HFFc6 (cell line): ENCODE measurements around the gene RALA. TPM values are rescaled to one million over a fixed set of nuclear protein-coding genes. Genes with fewer than 3 reads are reported as not detected.

Source experiments
- DNase-seq: peaks from one replicate; pipeline ENCODE4 v3.0.0-alpha.2; 2018
- H3K27ac Mint-ChIP-seq: 2 replicates; pipeline ENCODE4 v1.8.0; 2020; ENCODE audit warnings: mild to moderate bottlenecking, mixed read lengths
- H3K27me3 Mint-ChIP-seq: 2 replicates; pipeline ENCODE4 v1.8.0; 2021; ENCODE audit warnings: mild to moderate bottlenecking, moderate library complexity, mixed read lengths; ENCODE audit not compliant: insufficient read depth
- H3K36me3 Mint-ChIP-seq: 2 replicates; pipeline ENCODE4 v1.8.0; 2021; ENCODE audit warnings: low read depth, mixed read lengths
- H3K4me1 Mint-ChIP-seq: 2 replicates; pipeline ENCODE4 v1.8.0; 2020; ENCODE audit warnings: low read depth, mixed read lengths
- H3K4me3 Mint-ChIP-seq: 2 replicates; pipeline ENCODE4 v1.8.0; 2020; ENCODE audit warnings: mild to moderate bottlenecking, moderate library complexity, mixed read lengths
- H3K9me3 Mint-ChIP-seq: 2 replicates; pipeline ENCODE4 v1.8.0; 2020; ENCODE audit warnings: mild to moderate bottlenecking, mixed read lengths
- CTCF ChIP-seq: fragments of 200-600 bp; sonication (generic); IDR thresholded peaks from 2 replicates; pipeline ENCODE4 v1.5.0; 2021; ENCODE audit warnings: antibody characterized with exemption, mild to moderate bottlenecking
- total RNA-seq, 6 experiments: library from RNA; stranded (reverse); fragmentation: NEBNext Ultra II Directional; extraction: Animal tissue kit (Norgen Biotek cat#: 25700); gene quantifications; 2 replicates in 1 of 6; 3 replicates in 5 of 6; pipeline ENCODE4 v1.2.3, GENCODE V29; 2021

RALA gene
- total RNA-seq, 6 experiments from 2014 or later = 43.3 to 53.9 (median 45.7) TPM

GRCh38 chr7:39700932-39701331, 77.6 kb downstream of the RALA start:
- no peaks in the 10 kb centered on the region; the same call in 1 of the 2 replicates for H3K27me3 Mint-ChIP-seq
- H3K36me3 Mint-ChIP-seq = peaks cover 52% of the 10 kb centered on the region
- no peaks in the 10 kb centered on the region for H3K9me3 Mint-ChIP-seq
- no peak overlapping the region for H3K4me3 Mint-ChIP-seq
- no peak for TF ChIP-seq CTCF
- no peak for DNase-seq
- H3K4me1 Mint-ChIP-seq = peaks cover 28% of the 10 kb centered on the region
- no peak overlapping the region for H3K27ac Mint-ChIP-seq

DNA sequence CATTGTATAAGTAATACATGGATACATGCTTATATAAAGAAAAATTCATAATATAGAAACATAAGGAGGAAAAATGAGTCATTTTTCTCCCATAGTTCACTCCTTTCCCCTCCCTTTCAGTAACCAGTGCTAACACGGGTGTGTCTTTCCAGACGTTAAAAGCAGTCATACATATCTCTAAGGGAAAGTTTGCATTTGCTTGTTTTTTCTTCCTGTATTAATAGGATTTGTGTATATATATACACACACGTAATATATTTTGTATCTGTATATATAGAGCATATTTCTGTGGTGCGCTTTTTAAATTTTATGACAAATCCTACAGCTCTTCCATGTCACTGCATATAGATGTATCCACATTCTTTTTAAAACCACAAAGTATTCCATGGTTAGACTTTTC, 78.8 kb downstream of the RALA start:
- peaks cover 17% of the 10 kb centered on the region for H3K4me1 Mint-ChIP-seq
- no peaks in the 10 kb centered on the region; the same call in 1 of the 2 replicates for H3K27me3 Mint-ChIP-seq
- H3K4me3 Mint-ChIP-seq = no peak overlapping the region
- H3K9me3 Mint-ChIP-seq = no peaks in the 10 kb centered on the region
- peaks cover 51% of the 10 kb centered on the region for H3K36me3 Mint-ChIP-seq
- H3K27ac Mint-ChIP-seq = no peak overlapping the region
- no peak for DNase-seq
- TF ChIP-seq CTCF = no peak

DNA sequence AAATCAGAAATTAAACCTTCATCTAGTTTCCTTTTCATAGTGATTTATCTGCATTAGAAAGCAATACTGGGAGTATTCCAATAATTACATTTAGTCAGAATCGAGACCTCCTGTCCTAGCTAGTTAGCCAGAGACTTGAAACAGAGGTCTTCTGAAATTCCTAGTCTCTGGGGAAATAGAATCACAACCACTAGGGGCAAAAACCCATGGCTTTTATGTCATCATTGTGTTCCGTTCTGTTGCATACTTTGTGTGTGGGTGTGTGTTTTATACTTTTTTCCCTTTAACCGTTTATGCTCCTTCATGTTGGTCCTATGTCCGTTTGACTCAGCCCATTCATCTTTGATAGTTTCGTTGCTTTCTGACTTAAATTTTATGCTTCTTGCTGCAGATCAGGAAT, 79.8 kb downstream of the RALA start:
- Mint-ChIP-seq H3K36me3 (peaks cover 56% of the 10 kb centered on the region), H3K4me3 (no peak overlapping the region), H3K9me3 (no peaks in the 10 kb centered on the region), H3K4me1 (peaks cover 17% of the 10 kb centered on the region), H3K27ac (no peak overlapping the region), H3K27me3 (no peaks in the 10 kb centered on the region; the same call in 1 of the 2 replicates)
- no peak for DNase-seq
- TF ChIP-seq CTCF = peak; percentile 66

DNA sequence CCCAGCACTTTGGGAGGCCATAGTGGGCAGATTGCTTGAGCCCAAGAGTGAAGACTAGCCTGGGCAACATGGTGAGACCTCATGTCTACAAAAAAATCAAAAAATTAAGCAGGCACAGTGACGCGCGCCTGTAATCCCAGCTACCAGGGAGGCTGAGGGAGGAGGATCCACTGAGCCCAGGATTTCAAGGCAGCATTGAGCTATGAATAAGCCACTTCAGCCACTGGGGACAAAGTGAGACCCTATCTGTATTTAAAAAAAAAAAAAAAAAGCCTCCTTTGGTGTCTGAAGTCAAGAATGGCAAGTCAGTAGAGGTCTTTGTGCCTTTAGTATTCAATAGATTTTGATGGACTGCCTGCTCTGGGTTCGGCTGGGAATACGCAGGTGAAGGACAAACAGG, 85.7 kb downstream of the RALA start:
- no peak overlapping the region for H3K27ac Mint-ChIP-seq
- no peak for DNase-seq
- TF ChIP-seq CTCF = no peak

GRCh38 chr7:39709768-39710311, 86.5 kb downstream of the RALA start:
- Mint-ChIP-seq H3K9me3 (peaks cover 18% of the 10 kb centered on the region), H3K4me1 (peaks cover 14% of the 10 kb centered on the region), H3K27me3 (no peaks in the 10 kb centered on the region; the same call in 1 of the 2 replicates), H3K27ac (peak overlapping the region; percentile 15; the same call in 1 of the 2 replicates), H3K4me3 (no peak overlapping the region), H3K36me3 (peaks cover 40% of the 10 kb centered on the region)
- TF ChIP-seq CTCF = no peak
- peak; percentile 47 for DNase-seq

More for the DNA sequence above, 85.7 kb downstream of the RALA start:
- peaks cover 14% of the 10 kb centered on the region for H3K4me1 Mint-ChIP-seq
- no peaks in the 10 kb centered on the region; the same call in 1 of the 2 replicates for H3K27me3 Mint-ChIP-seq
- H3K4me3 Mint-ChIP-seq = no peak overlapping the region
- peaks cover 10% of the 10 kb centered on the region for H3K9me3 Mint-ChIP-seq
- H3K36me3 Mint-ChIP-seq = peaks cover 38% of the 10 kb centered on the region
